ENCODE results near the gene TRMT2A.

TRMT2A gene

GRCh38 chr22:20086763-20087162 lies 30.3 kb downstream of the TRMT2A start:
- TF ChIP-seq CTCF (IDR thresholded peaks at IDR 0.05; ENCODE audit: insufficient read depth, low read length, missing control alignments) = no peak

GRCh38 chr22:20086101-20086599 lies 30.9 kb downstream of the TRMT2A start:
- ChIA-PET POLR2A (no interaction called here), CTCF (interaction anchor here (1.0 to 1.7 kb wide), 4 partner anchors 10 to 27 kb away, joined by 3 to 5 read pairs (median 4); no protein-coding TSS in a partner anchor)
- no peak overlapping the region for H3K4me3 ChIP-seq (ENCODE audit: low read depth, low read length)
- no peak for TF ChIP-seq CTCF (IDR thresholded peaks at IDR 0.05; ENCODE audit: insufficient read depth, low read length, missing control alignments)
- DNase-seq (ENCODE audit: low read depth, low spot score) = no peak

More at GRCh38 chr22:20086763-20087162, 30.3 kb downstream of the TRMT2A start:
- DNase-seq (ENCODE audit: low read depth, low spot score) = no peak
- CTCF ChIA-PET = interaction anchor here (1.0 to 1.5 kb wide), 3 partner anchors 10 to 27 kb away, joined by 3 to 5 read pairs (median 4); no protein-coding TSS in a partner anchor
- POLR2A ChIA-PET = no interaction called here
- H3K4me3 ChIP-seq (ENCODE audit: low read depth, low read length) = no peak overlapping the region

GRCh38 chr22:20085651-20086050 lies 31.4 kb downstream of the TRMT2A start:
- no peak overlapping the region for H3K4me3 ChIP-seq (ENCODE audit: low read depth, low read length)
- ChIA-PET POLR2A (no interaction called here), CTCF (interaction anchor here (0.6 to 1.7 kb wide), 3 partner anchors 13 to 26 kb away, joined by 4 to 5 read pairs (median 5); no protein-coding TSS in a partner anchor)
- DNase-seq (ENCODE audit: low read depth, low spot score) = no peak
- TF ChIP-seq CTCF (IDR thresholded peaks at IDR 0.05; ENCODE audit: insufficient read depth, low read length, missing control alignments) = no peak

GRCh38 chr22:20084547-20085413 lies 32.2 kb downstream of the TRMT2A start:
- H3K4me3 ChIP-seq (ENCODE audit: low read depth, low read length) = no peak overlapping the region
- no peak for DNase-seq (ENCODE audit: low read depth, low spot score)
- ChIA-PET CTCF (interaction anchor here (0.6 to 1.7 kb wide), 2 partner anchors 14 to 16 kb away, joined by 4 to 5 read pairs; no protein-coding TSS in a partner anchor), POLR2A (no interaction called here)
- peak; percentile 26 for TF ChIP-seq CTCF (IDR thresholded peaks at IDR 0.05; ENCODE audit: insufficient read depth, low read length, missing control alignments)

GRCh38 chr22:20083891-20084546 lies 33.0 kb downstream of the TRMT2A start:
- no peak for DNase-seq (ENCODE audit: low read depth, low spot score)
- no peak overlapping the region for H3K4me3 ChIP-seq (ENCODE audit: low read depth, low read length)
- POLR2A ChIA-PET = interaction anchor here (0.7 kb wide), 1 partner anchor 13 kb away, joined by 4 read pairs; no protein-coding TSS in a partner anchor
- TF ChIP-seq CTCF (IDR thresholded peaks at IDR 0.05; ENCODE audit: insufficient read depth, low read length, missing control alignments) = no peak
- CTCF ChIA-PET = interaction anchor here (1.0 to 1.7 kb wide), 2 partner anchors 17 to 27 kb away, joined by 3 to 5 read pairs; no protein-coding TSS in a partner anchor

Data from AG04449 (cell line).